ENCODE data around the gene CES2.
A peak's percentile ranks its signal among the peaks of the same experiment; 100 is the strongest.

Gene CES2

DNA sequence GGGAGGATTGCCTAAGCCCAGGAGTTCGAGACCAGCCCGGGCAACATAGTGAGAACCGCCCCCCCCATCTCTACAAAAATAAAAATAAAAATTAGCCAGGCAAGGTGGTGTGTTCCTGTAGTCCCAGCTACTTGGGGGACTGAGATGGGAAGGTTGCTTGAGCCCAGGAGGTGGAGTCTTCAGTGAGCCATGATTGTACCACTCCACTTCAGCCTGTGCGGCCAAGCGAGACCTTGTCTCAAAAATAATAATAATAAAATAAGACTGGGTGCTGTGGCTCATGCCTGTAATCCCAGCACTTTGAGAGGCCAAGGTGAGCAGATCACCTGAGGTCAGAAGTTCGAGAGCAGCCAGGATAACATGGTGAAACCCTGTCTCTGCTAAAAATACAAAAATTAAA is 43.5 kb upstream of the CES2 start:
- no peak for TF ChIP-seq CTCF (tag by site-specific recombination; IDR thresholded peaks at IDR 0.05)
- peaks cover 5% of the 10 kb centered on the region for H3K4me1 ChIP-seq (ENCODE audit: control insufficient read depth, insufficient read depth, low read length)
- CTCF ChIA-PET: interaction anchor here (0.6 to 17.9 kb wide), 8 partner anchors 9 to 209 kb away, joined by 3 to 268 read pairs (median 4); partner anchors contain the start of genes CDH16 and RRAD
- POLR2A ChIA-PET: interaction anchor here (0.7 to 1.4 kb wide), 4 partner anchors 11 to 362 kb away, joined by 3 to 6 read pairs (median 4); no protein-coding TSS in a partner anchor
- no peak overlapping the region for H3K4me3 ChIP-seq (ENCODE audit: low read depth, low read length)
- no peaks in the 10 kb centered on the region for H3K9me3 ChIP-seq (ENCODE audit: control insufficient read depth, insufficient read depth, low read depth, low read length)
- H3K36me3 ChIP-seq (ENCODE audit: control insufficient read depth in 2 of 2, insufficient read depth in 1 of 2, low read length in 2 of 2): peaks cover 9 to 11% of the 10 kb centered on the region in 2 experiments; a peak in 2 of 3 replicates
- no peak overlapping the region for H3K27ac ChIP-seq (ENCODE audit: extremely low read depth, low read depth, low read length)

GRCh38 chr16:66894055-66894454 is 41.3 kb upstream of the CES2 start:
- no peak overlapping the region for H3K4me3 ChIP-seq (ENCODE audit: low read depth, low read length)
- H3K9me3 ChIP-seq (ENCODE audit: control insufficient read depth, insufficient read depth, low read depth, low read length): no peaks in the 10 kb centered on the region
- ChIA-PET POLR2A (interaction anchor here (0.7 kb wide), 1 partner anchor 119 kb away, joined by 7 read pairs; no protein-coding TSS in a partner anchor), CTCF (interaction anchor here (0.6 to 17.9 kb wide), 17 partner anchors 8 to 337 kb away, joined by 3 to 268 read pairs (median 9); partner anchors contain the start of genes CDH16, CES3, CIAO2B and RRAD)
- H3K4me1 ChIP-seq (ENCODE audit: control insufficient read depth, insufficient read depth, low read length): no peaks in the 10 kb centered on the region
- H3K27ac ChIP-seq (ENCODE audit: extremely low read depth, low read depth, low read length): no peak overlapping the region
- TF ChIP-seq ZNF112 (tag by site-specific recombination; IDR thresholded peaks at IDR 0.05): no peak
- TF ChIP-seq, protein P1, sequence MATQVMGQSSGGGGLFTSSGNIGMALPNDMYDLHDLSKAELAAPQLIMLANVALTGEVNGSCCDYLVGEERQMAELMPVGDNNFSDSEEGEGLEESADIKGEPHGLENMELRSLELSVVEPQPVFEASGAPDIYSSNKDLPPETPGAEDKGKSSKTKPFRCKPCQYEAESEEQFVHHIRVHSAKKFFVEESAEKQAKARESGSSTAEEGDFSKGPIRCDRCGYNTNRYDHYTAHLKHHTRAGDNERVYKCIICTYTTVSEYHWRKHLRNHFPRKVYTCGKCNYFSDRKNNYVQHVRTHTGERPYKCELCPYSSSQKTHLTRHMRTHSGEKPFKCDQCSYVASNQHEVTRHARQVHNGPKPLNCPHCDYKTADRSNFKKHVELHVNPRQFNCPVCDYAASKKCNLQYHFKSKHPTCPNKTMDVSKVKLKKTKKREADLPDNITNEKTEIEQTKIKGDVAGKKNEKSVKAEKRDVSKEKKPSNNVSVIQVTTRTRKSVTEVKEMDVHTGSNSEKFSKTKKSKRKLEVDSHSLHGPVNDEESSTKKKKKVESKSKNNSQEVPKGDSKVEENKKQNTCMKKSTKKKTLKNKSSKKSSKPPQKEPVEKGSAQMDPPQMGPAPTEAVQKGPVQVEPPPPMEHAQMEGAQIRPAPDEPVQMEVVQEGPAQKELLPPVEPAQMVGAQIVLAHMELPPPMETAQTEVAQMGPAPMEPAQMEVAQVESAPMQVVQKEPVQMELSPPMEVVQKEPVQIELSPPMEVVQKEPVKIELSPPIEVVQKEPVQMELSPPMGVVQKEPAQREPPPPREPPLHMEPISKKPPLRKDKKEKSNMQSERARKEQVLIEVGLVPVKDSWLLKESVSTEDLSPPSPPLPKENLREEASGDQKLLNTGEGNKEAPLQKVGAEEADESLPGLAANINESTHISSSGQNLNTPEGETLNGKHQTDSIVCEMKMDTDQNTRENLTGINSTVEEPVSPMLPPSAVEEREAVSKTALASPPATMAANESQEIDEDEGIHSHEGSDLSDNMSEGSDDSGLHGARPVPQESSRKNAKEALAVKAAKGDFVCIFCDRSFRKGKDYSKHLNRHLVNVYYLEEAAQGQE (tag by site-specific recombination; IDR thresholded peaks at IDR 0.05): no peak
- TF ChIP-seq ZNF677 (tag by site-specific recombination; IDR thresholded peaks at IDR 0.05): no peak
- no peak for TF ChIP-seq IKZF3 (tag by site-specific recombination; IDR thresholded peaks at IDR 0.05)
- TF ChIP-seq, protein P2, sequence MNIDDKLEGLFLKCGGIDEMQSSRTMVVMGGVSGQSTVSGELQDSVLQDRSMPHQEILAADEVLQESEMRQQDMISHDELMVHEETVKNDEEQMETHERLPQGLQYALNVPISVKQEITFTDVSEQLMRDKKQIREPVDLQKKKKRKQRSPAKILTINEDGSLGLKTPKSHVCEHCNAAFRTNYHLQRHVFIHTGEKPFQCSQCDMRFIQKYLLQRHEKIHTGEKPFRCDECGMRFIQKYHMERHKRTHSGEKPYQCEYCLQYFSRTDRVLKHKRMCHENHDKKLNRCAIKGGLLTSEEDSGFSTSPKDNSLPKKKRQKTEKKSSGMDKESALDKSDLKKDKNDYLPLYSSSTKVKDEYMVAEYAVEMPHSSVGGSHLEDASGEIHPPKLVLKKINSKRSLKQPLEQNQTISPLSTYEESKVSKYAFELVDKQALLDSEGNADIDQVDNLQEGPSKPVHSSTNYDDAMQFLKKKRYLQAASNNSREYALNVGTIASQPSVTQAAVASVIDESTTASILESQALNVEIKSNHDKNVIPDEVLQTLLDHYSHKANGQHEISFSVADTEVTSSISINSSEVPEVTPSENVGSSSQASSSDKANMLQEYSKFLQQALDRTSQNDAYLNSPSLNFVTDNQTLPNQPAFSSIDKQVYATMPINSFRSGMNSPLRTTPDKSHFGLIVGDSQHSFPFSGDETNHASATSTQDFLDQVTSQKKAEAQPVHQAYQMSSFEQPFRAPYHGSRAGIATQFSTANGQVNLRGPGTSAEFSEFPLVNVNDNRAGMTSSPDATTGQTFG (tag by site-specific recombination; IDR thresholded peaks at IDR 0.05; ENCODE audit: borderline replicate concordance): no peak
- no peak for TF ChIP-seq BCL11B (tag by site-specific recombination; IDR thresholded peaks at IDR 0.05; ENCODE audit: low read depth)
- no peak for TF ChIP-seq ZNF311 (tag by site-specific recombination; IDR thresholded peaks at IDR 0.05; ENCODE audit: borderline replicate concordance)
- TF ChIP-seq ZNF610 (tag by site-specific recombination; IDR thresholded peaks at IDR 0.05; ENCODE audit: borderline replicate concordance): no peak
- no peak for TF ChIP-seq ZNF777 (tag by site-specific recombination; IDR thresholded peaks at IDR 0.05; ENCODE audit: borderline replicate concordance)
- H3K36me3 ChIP-seq (ENCODE audit: control insufficient read depth in 2 of 2, insufficient read depth in 1 of 2, low read length in 2 of 2): peaks cover 4 to 9% of the 10 kb centered on the region in 2 experiments; a peak in 2 of 3 replicates

- Histone ChIP-seq H3K9me3 (ENCODE audit: control insufficient read depth, insufficient read depth, low read depth, low read length) (no peaks in the 10 kb centered on the region), H3K36me3 (ENCODE audit: control insufficient read depth in 2 of 2, insufficient read depth in 1 of 2, low read length in 2 of 2) (peaks cover 0 to 4% of the 10 kb centered on the region in 2 experiments; a peak in 2 of 3 replicates), H3K4me3 (ENCODE audit: low read depth, low read length) (no peak overlapping the region), H3K4me1 (ENCODE audit: control insufficient read depth, insufficient read depth, low read length) (peaks cover 6% of the 10 kb centered on the region; the same call in 1 of the 2 replicates), H3K27ac (ENCODE audit: extremely low read depth, low read depth, low read length) (no peak overlapping the region)
- POLR2A ChIA-PET: interaction anchor here (1.2 to 1.3 kb wide), 2 partner anchors 34 to 66 kb away, joined by 3 to 11 read pairs; partner anchors contain the start of gene CES3
- CTCF ChIA-PET: interaction anchor here (0.6 to 17.9 kb wide), 44 partner anchors 9 to 518 kb away, joined by 3 to 268 read pairs (median 5); partner anchors contain the start of genes B3GNT9, CDH16, CES3 and CIAO2B
- no peak for TF ChIP-seq ZNF404 (tag by site-specific recombination; IDR thresholded peaks at IDR 0.05)
- no peak for TF ChIP-seq HOXD13 (CRISPR knock-in tag; IDR thresholded peaks at IDR 0.05; ENCODE audit: borderline replicate concordance)
- TF ChIP-seq ZNF174 (tag by site-specific recombination; IDR thresholded peaks at IDR 0.05): no peak
- TF ChIP-seq MEIS1 (CRISPR knock-in tag; IDR thresholded peaks at IDR 0.05; ENCODE audit: borderline replicate concordance): no peak
- TF ChIP-seq CTCF (tag by site-specific recombination; IDR thresholded peaks at IDR 0.05): peak; percentile 97
- peak; percentile 35; the same call in 1 of the 2 replicates for TF ChIP-seq ZNF341 (tag by site-specific recombination; IDR thresholded peaks at IDR 0.05; ENCODE audit: low read depth)
- TF ChIP-seq ZNF654 (tag by site-specific recombination; IDR thresholded peaks at IDR 0.05; ENCODE audit: low read depth): peak; percentile 89
- no peak; the same call in 1 of the 2 replicates for TF ChIP-seq KLF17 (tag by site-specific recombination; IDR thresholded peaks at IDR 0.05)
These were observed 40.2 kb upstream of the CES2 start for GRCh38 chr16:66894948-66895688.

All from HEK293 (cell line).